Gastrocnemius medialis (tissue), 4 donors: ENCODE data around the gene LINGO1.

Experiments
- POLR2A ChIP-seq, 2 donors: fragments of 450-650 bp; IDR thresholded peaks; one replicate each; pipeline ENCODE4 v1.6.1; 2017; ENCODE audit warnings: antibody characterized with exemption in 2 of 2, mild to moderate bottlenecking in 2 of 2, moderate library complexity in 2 of 2
- TF ChIP-seq, protein P1 (sequence below), 5 experiments: fragments of 450-650 bp in 3 of 5; fragments of 200-600 bp in 2 of 5; sonication (generic) in 2 of 5; IDR thresholded peaks in 4 of 5; conservative IDR thresholded peaks in 1 of 5; 1 replicate in 4 of 5; 2 replicates in 1 of 5; pipeline ENCODE4 v1.5.1; 2016 to 2019; ENCODE audit warnings: antibody characterized with exemption in 5 of 5, mild to moderate bottlenecking in 3 of 5, moderate library complexity in 3 of 5

DNA sequence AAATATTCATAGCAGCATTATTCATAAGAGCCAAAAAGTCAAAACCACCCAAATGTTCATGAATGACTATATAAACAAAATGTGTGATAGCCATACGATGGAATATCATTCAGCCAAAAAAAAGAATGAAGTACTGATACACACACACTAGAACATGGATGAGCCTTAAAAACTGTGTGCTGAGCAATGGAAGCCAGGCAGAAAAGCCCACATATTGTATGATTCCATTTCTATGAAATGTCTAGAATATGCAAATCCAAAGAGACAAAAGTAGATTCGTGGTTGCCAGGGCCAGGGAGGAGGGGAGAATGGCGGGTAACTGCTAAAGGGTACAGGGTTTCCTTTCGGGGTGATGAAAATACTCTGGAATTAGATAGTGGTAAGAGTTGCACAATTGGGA lies 37.2 kb upstream of the LINGO1 start:
- TF ChIP-seq, protein P1, sequence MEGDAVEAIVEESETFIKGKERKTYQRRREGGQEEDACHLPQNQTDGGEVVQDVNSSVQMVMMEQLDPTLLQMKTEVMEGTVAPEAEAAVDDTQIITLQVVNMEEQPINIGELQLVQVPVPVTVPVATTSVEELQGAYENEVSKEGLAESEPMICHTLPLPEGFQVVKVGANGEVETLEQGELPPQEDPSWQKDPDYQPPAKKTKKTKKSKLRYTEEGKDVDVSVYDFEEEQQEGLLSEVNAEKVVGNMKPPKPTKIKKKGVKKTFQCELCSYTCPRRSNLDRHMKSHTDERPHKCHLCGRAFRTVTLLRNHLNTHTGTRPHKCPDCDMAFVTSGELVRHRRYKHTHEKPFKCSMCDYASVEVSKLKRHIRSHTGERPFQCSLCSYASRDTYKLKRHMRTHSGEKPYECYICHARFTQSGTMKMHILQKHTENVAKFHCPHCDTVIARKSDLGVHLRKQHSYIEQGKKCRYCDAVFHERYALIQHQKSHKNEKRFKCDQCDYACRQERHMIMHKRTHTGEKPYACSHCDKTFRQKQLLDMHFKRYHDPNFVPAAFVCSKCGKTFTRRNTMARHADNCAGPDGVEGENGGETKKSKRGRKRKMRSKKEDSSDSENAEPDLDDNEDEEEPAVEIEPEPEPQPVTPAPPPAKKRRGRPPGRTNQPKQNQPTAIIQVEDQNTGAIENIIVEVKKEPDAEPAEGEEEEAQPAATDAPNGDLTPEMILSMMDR (IDR thresholded peaks at IDR 0.05 in 4 of 5, conservative IDR thresholded peaks at IDR 0.05 in 1 of 5): no peak
- no peak for TF ChIP-seq POLR2A (IDR thresholded peaks at IDR 0.05)
